ENCODE data around the gene CC2D1A.
A peak's percentile ranks its signal among the peaks of the same experiment; 100 is the strongest.

CC2D1A gene

DNA sequence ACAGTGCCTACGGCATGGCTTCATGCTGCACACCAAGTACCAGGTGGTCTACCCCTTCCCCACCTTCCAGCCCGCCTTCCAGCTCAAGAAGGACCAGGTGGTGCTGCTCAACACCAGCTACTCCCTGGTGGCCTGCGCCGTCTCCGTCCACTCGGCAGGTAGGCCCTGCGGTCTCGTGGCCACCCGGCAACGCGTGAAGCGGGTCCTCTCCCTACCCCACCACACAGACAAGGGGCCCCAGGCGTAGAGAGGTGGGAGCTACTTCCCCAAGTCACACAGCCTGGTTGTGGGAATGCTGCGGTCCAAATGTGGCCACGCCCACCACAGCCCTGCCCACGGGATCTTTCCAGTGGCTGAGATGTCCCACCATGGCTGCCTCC, 50.4 kb downstream of the CC2D1A start:
- H3K27ac Mint-ChIP-seq: no peak overlapping the region
- H3K27me3 Mint-ChIP-seq (ENCODE audit: low read depth): no peaks in the 10 kb centered on the region
- H3K4me3 Mint-ChIP-seq: no peak overlapping the region
- H3K9me3 Mint-ChIP-seq: no peaks in the 10 kb centered on the region
- TF ChIP-seq, protein P1, sequence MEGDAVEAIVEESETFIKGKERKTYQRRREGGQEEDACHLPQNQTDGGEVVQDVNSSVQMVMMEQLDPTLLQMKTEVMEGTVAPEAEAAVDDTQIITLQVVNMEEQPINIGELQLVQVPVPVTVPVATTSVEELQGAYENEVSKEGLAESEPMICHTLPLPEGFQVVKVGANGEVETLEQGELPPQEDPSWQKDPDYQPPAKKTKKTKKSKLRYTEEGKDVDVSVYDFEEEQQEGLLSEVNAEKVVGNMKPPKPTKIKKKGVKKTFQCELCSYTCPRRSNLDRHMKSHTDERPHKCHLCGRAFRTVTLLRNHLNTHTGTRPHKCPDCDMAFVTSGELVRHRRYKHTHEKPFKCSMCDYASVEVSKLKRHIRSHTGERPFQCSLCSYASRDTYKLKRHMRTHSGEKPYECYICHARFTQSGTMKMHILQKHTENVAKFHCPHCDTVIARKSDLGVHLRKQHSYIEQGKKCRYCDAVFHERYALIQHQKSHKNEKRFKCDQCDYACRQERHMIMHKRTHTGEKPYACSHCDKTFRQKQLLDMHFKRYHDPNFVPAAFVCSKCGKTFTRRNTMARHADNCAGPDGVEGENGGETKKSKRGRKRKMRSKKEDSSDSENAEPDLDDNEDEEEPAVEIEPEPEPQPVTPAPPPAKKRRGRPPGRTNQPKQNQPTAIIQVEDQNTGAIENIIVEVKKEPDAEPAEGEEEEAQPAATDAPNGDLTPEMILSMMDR (IDR thresholded peaks at IDR 0.05; ENCODE audit: unreplicated experiment in 3 of 3): no peak
- H3K36me3 Mint-ChIP-seq (ENCODE audit: low read depth): peaks cover 20% of the 10 kb centered on the region
- H3K4me1 Mint-ChIP-seq: peaks cover 5% of the 10 kb centered on the region

DNA sequence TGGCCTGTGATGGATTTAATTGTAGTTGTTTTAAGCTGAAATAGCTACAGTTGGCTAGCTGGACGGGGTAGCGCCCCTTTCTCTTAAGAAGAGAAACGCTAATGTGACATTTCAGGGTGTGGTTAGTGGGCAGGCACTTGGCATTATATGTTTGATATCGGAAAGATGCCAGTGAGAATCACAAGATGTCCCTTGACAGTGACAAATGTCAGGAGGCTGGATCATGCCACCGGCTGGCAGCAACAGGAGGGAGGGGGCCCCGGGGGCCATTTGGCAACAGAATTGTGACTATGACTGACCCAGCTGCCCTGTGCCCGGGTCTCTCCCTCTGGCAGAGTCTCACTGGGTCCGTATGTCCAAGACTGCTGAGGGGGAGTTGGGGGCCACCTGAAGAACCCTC, 51.0 kb downstream of the CC2D1A start:
- no peaks in the 10 kb centered on the region for H3K27me3 Mint-ChIP-seq (ENCODE audit: low read depth)
- no peak overlapping the region for H3K4me3 Mint-ChIP-seq
- H3K4me1 Mint-ChIP-seq: peaks cover 9% of the 10 kb centered on the region
- H3K27ac Mint-ChIP-seq: no peak overlapping the region
- H3K9me3 Mint-ChIP-seq: no peaks in the 10 kb centered on the region
- TF ChIP-seq, protein P1 (IDR thresholded peaks at IDR 0.05; ENCODE audit: unreplicated experiment in 3 of 3): no peak
- peaks cover 24% of the 10 kb centered on the region for H3K36me3 Mint-ChIP-seq (ENCODE audit: low read depth)

DNA sequence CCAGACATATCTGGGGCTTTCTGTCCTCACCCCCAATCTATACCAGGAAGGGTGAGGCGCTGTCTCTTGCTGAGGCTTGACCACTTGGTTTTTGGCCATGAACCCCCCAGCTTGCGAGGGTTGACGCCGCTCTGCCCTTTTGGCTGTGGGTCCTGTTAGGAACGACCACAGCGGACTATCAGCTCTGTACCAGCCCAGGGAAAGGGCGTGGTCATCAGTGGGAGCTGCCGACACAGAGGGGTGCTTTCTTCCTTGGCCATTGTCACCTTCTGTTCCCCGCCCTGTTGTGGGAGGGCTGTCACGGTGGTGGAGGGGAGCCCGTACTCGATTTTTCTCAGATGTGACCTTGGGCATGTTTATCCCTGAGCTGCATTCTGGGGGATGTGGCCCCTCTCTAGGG, 52.0 kb downstream of the CC2D1A start:
- Mint-ChIP-seq H3K4me3 (no peak overlapping the region), H3K36me3 (ENCODE audit: low read depth) (peaks cover 24% of the 10 kb centered on the region), H3K4me1 (peaks cover 9% of the 10 kb centered on the region), H3K9me3 (no peaks in the 10 kb centered on the region), H3K27me3 (ENCODE audit: low read depth) (no peaks in the 10 kb centered on the region), H3K27ac (no peak overlapping the region)
- TF ChIP-seq, protein P1 (IDR thresholded peaks at IDR 0.05; ENCODE audit: unreplicated experiment in 3 of 3): no peak

DNA sequence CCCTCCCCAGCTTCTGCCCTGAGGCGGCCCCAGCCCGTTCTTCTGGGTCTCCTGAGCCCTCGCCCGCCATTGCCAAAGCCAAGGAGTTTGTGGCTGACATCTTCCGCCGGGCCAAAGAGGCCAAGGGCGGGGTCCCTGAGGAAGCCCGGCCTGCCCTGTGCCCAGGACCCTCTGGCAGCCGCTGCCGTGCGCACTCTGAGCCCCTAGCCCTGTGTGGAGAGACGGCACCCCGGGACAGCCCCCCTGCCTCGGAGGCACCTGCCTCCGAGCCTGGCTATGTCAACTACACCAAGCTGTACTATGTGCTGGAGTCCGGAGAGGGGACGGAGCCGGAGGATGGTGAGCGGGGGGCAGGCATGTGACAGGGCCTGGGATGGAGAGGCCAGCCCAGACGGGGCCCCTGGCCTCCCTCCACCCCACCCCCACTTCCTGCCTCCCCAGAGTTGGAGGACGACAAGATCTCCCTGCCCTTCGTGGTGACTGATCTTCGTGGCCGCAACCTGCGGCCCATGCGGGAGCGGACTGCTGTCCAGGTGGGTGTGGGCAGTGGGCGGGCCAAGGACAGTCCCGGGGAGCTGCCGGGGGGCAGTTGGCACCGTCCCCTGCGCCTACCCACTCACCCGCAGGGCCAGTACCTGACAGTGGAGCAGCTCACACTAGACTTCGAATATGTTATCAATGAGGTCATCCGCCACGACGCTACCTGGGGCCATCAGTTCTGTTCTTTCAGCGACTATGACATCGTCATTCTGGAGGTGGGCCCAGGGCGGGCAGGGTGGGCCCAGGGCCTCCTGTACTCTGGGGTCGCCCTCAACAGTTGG, 53.4 kb downstream of the CC2D1A start:
- no peak overlapping the region for H3K4me3 Mint-ChIP-seq
- H3K4me1 Mint-ChIP-seq: peaks cover 4% of the 10 kb centered on the region
- H3K27me3 Mint-ChIP-seq (ENCODE audit: low read depth): no peaks in the 10 kb centered on the region
- peaks cover 27% of the 10 kb centered on the region for H3K36me3 Mint-ChIP-seq (ENCODE audit: low read depth)
- TF ChIP-seq, protein P1 (IDR thresholded peaks at IDR 0.05; ENCODE audit: unreplicated experiment in 3 of 3): no peak
- H3K9me3 Mint-ChIP-seq: no peaks in the 10 kb centered on the region
- H3K27ac Mint-ChIP-seq: no peak overlapping the region

DNA sequence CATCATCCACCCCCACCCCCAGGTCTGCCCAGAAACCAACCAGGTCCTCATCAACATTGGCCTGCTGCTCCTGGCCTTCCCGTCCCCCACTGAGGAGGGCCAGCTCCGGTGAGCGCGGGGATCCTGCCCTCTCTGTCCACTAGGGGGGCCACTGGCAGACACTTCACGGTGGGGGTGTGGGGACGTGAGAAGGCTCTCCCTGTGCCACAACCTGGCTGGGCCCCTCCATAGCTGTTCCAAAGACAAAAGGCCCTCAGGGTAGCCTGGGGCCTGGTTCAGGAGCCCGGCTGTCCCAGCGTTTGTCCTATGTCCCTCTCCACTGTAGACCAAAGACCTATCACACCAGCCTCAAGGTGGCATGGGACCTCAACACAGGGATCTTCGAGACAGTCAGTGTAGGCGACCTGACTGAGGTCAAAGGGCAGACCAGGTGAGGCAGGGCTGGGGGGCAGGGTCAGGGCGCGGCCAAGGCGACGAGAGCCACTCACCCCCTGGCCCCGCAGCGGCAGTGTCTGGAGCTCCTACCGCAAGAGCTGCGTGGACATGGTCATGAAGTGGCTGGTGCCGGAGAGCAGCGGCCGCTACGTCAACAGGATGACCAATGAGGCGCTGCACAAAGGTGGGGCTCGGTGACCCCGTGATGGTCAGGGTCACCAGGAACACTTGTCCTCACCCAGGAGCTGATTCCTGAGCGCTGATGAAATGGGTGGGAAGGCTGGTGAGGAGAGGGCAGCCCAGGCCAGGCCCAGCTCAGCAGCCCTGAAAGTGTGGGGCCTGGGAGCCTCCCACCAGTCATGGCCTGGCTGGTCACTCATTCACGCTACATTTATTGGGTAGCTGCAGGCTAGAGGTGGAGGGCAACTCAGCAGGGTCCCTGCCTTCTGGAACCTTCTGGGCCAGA, 54.2 kb downstream of the CC2D1A start:
- H3K4me1 Mint-ChIP-seq: peaks cover 4% of the 10 kb centered on the region
- TF ChIP-seq, protein P1 (IDR thresholded peaks at IDR 0.05; ENCODE audit: unreplicated experiment in 3 of 3): peak in 1 of 3 experiments; percentile 18

More for the DNA sequence above, 54.2 kb downstream of the CC2D1A start:
- Mint-ChIP-seq H3K36me3 (ENCODE audit: low read depth) (peaks cover 35% of the 10 kb centered on the region), H3K4me3 (no peak overlapping the region), H3K27ac (peak overlapping the region in 1 of 3 experiments; percentile 49), H3K9me3 (no peaks in the 10 kb centered on the region), H3K27me3 (ENCODE audit: low read depth) (no peaks in the 10 kb centered on the region)

Data from nephron (organoid).